OCI-M2 (cell line): ENCODE data around the gene CGB7.

Source experiments
- DNase-seq: peaks from one replicate; lab custom pipeline; 2025; ENCODE audit not compliant: unreplicated experiment; lab: John Stamatoyannopoulos, UW

CGB7 gene

DNA sequence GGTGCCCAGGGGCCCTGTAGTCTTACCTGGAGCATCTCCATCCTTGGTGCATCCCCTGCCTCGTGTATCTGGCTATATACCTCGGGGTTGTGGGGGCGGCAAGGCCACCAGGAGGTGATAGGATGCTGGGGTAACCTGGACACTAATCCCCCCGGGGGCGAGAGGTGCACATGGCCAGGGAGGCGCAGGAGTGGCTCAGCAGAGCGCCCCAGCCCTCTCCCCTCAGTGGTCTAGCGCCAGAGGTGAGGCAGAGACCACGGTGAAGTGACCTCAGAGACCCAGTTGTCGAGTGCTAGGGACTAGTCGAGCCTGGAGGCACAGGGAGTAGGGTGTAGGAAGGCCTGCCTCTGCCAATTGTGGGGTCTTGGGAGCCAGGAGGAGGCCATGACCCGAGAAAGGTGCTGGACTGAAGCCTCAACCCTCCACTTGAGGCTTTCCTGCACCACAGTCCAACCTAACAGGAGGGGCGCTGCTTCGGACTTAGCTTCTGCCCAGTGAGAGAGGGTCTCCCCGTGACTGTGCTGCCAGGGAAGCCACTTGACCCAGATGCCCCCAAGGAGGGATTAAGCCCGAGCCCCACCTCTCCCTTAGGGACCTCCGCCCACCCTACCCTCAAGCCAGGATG lies 40.4 kb downstream of the CGB7 start, which contains the start of gene LHB:
Gene LHB, minus strand, starts transcription at position 51 of the 625 bp plus-strand sequence. Its CDS starts 10 bp downstream, at position 41.
- no peak for DNase-seq

DNA sequence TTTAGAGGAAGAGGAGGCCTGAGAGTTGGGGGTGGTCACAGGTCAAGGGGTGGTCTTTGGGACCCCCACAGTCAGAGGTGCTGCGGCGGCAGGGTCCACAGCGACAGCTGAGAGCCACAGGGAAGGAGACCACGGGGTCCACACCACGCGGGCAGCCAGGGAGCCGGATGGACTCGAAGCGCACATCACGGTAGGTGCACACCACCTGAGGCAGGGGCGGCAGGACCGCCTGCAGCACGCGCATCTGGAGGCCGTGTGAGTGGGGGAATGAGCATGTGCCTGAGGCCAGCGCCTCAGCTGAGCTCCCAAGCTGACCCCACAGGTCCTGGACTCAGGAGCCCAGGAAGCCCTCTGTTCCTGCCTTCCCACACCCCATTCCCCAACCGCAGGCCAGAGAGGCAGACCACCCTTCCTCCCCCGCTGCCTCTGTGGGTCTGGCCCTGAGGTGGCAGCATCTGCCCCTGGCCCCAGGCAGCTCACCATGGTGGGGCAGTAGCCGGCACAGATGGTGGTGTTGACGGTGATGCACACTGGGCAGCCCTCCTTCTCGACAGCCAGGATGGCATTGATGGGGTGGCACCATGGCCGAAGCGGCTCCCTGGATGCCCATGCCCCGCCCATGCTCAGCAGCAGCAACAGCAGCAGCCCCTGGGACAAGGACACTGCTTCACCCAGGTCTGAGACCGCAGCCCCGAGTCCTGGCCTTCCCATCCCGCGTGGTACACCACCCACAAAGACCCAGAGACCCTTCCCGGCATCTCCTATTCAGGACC lies 41.3 kb downstream of the CGB7 start:
- DNase-seq, result no peak

DNA sequence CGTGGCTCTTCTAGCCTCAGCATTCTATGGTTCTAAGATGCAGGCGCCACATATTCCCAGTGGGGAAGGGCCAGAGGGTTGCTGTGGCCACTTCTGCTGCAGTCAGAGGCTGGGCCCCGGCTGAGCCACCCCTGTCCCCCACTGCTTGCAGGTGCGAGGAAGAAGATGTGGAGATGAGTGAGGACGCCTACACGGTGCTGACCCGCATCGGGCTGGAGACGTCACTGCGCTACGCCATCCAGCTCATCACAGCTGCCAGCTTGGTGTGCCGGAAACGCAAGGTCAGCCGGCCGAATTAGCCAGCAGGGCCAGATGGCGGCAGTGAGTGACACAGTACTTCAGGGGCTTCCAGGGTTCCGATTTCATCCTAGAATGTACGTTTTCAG lies 42.7 kb downstream of the CGB7 start:
- no peak for DNase-seq

DNA sequence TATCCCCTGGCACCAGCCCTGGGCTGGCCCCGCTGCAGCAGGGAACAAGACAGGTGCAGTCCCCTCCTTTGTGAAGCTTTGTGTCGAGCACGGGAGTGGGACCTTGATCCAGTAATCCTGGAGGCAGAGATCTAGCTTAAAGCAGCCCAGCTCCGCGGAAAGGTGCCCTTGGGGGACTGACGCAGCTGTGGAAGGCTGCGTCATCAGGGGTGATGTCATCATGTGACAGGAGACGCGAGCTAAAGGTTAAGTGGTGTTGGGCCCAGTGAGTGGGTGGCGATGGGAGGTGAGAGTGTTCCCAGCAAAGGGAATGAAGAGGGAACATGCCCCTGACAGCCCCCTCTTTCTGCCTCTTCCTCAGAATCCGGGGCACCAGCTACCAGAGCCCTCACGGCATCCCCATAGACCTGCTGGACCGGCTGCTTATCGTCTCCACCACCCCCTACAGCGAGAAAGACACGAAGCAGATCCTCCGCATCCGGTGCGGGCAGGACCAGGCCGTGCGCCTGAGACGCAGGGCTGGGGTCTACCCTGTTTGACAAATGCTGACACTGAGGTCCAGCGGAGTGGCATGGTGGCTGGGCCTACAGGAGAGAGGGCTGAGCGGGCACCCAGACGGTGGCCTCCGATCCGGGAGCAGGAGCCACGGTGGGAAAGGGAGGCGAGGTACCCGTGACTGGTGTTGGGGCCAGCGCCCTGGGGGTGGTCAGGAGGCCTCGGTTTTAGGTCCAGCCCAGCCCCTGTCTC lies 43.3 kb downstream of the CGB7 start:
- DNase-seq, result no peak

DNA sequence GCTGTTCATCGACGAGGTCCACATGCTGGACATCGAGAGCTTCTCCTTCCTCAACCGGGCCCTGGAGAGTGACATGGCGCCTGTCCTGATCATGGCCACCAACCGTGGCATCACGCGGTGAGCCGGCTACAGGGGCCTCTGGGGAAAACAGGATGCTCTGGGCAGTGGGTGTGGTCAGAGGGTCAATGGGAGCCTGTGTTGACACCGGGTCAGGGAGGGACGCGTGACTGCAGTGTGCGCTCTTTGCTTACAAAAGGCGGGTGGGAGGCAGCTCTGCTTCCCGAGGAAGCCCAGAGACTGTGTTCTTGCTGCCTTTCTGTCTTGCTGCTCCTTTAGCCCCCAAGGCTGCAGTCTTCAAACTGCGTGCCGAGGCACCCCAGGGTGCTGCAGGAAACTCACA lies 46.4 kb downstream of the CGB7 start:
- no peak for DNase-seq

DNA sequence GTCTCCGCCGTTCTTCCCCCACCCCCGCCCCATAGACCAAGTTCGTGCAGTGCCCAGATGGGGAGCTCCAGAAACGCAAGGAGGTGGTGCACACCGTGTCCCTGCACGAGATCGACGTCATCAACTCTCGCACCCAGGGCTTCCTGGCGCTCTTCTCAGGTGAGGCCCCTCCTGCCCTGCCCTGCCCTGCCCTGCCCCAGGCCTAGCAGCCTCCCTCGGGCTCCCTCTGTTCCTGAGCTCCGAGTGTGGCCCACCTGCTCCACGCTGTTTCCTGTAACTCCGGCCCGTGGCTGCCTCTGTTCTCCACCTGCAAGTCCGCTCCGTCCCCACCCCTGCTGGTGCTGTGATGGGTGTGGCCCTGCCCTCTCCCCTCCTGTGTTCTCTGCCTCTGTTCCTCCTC lies 47.1 kb downstream of the CGB7 start:
- DNase-seq, result no peak

- no peak for DNase-seq
Observed at GRCh38 chr19:49009828-49010227, 47.7 kb downstream of the CGB7 start.

DNA sequence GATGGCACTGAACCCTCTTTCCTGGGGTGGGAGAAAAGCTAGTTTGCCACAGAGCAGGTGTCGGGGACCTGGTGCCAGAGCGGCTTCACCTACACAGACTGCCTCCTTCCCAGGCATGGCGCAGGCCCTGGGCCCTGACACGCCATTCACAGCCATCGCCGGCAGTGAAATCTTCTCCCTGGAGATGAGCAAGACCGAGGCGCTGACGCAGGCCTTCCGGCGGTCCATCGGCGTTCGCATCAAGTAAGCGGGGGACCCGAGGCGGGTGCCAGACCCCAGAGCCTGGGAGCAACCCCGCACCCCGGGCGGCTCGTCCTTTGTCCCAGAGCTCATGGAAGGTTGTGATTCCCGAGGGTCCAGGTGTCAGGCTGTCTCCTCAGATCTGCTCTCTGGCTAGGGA lies 50.6 kb downstream of the CGB7 start:
- DNase-seq, result no peak

GRCh38 chr19:49004964-49005614 lies 52.5 kb downstream of the CGB7 start:
- no peak for DNase-seq
